Islet of Langerhans (tissue), 1 donor: ENCODE results near the gene GAD2.

ENCODE experiments used
- FAIRE-seq: peaks from one replicate; lab custom pipeline; 2011; peaks lifted over from hg19 to GRCh38; lab: Jason Lieb, UNC

The GAD2 gene

DNA sequence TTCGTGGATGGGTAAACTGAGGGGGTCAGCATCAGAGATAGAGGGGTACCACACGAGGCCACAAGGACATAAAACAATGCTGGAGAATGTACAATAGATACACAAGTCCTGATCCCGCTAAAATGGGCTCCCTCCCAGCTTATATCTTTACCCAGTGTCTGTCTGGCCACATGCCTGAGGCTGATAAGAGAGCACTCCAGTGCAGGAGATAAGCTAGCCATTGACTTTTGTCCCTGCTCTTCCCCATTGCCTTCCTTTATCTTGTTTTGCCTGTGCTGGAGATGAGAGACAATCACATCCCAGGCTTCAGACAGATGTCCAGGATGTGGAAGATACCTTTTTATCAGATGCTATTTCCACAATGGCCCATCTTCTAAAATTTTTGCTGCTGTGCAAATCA lies 6.0 kb downstream of the GAD2 start:
- peak; percentile 5 for FAIRE-seq

- FAIRE-seq: no peak
These were observed 8.7 kb downstream of the GAD2 start for GRCh38 chr10:26225322-26225721.

DNA sequence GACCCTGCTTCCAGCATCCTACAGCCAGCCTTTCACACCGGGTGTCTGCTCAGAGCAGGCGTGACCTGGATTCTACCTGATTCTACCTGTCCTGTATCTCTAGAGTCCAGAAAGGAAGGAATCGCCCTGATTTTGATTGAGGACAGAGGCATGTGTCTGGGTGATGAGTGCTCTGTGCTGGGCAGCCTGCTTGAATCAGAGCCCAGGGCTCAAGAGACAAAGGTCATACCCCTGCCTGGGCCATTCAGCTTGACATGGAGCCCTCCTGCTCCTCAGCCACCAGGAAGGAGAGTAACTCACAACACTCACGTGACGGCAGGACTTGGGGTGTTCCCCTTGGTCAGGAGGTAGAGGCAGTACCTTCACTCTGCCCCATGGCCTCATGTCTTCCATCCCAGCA lies 11.2 kb downstream of the GAD2 start:
- FAIRE-seq: no peak

- FAIRE-seq: no peak
These were observed 15.6 kb downstream of the GAD2 start for GRCh38 chr10:26232174-26232573.

DNA sequence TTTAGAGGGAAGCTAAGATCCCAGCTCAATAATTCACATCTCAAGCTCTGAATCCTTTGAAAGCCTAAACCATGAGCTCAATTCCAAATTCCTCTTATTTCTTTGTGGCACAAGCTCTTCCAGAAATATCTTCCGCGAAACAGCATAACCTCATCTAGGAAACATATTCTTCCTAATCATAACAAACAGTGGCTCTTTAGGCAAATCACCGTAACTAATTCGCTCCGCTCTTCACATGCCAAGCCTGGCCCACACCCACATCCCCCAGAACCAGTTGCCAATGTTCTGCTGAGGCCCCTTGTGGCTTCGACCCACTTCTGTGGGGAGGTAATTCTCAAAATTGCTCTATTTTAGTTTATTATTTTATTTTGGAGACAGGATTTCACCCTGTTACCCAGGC lies 19.2 kb downstream of the GAD2 start:
- FAIRE-seq: no peak

GRCh38 chr10:26238378-26238777 lies 21.8 kb downstream of the GAD2 start:
- FAIRE-seq: no peak

DNA sequence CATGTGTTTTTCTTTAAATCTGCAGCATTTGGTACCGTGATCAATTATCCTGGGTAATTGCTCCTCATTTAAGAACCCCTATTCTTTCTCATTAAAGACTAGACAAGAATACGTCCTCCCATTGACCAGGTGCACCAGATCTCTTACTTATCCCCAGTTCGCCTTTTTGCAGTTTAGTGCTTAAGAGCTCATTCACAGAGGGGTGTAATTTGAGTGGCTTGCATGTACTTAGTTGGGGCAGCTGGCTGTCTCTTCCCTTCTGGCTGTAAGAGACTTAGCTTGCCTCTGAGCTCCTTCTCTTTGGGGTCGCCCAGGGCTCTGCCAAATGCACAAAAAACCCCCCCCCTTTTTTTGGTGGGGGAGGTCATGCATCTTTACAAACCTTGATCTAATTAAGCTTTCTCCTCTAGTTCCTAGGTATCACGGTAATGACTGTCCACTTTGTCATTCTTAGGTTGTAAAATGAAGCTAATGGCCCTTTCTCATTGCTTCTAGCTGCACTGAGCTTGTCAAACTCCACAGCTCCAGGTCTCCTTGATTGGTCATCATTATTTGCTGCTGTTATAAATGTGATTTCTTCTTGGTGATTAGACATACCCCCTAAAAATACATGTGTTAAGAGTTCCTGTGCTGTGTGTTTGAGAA lies 26.3 kb downstream of the GAD2 start:
- FAIRE-seq: peak; percentile 61

DNA sequence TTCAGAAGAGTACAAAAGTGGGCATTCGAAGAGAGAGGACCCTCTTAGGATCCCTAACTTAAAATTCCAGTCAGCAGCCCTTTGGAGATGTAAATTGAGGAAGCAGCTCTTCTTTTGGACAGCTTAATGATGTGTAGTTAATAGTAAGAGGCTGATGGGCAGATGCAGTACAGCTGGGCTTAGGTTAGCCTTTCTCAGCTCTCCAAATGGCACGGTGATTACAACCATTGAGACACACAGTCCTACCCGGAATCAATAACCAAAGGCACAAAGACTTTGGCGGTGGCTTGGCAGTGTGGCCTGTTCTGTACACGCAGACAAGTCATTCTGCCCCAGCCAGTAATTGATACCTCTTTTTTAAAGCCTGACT lies 26.8 kb downstream of the GAD2 start:
- peak; percentile 49 for FAIRE-seq

DNA sequence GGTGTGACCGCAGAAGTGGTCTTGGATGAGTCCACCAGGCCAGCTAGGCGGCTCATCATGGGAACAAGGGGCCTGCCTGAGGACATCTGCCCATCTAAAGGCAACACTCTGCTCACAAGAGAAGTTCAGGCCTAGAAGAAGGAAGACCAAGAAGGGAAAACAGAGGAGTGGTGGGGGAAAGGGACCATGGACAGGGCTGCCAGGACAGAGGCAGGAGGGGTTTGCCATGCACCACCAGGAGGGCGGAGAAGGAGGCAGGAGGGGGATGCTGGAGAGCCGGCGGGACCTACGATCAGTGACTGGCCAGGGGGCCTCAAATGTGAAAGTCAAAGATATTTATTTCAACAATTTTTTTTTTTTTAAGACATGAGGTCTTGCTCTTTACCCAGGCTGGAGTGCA lies 33.1 kb downstream of the GAD2 start:
- FAIRE-seq: no peak

DNA sequence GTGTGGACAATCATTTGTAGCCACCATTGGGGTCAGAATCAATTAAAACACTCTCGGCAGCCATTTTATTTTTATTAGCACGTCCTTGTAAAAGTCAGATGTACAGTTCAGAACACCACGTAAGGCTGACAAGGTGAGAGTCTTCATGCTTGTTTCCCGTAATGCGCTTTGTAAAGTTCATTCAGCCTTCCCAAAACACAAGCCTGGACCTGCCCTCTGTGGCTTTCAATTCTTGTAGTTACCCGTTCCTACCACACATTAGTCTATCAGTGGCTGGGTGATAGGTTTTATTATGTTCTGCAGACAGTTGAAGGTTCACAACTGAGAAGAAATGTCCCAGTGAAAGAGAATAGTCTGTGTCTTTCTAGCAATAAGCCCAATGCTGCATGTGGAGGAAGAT lies 35.4 kb downstream of the GAD2 start:
- FAIRE-seq: no peak

DNA sequence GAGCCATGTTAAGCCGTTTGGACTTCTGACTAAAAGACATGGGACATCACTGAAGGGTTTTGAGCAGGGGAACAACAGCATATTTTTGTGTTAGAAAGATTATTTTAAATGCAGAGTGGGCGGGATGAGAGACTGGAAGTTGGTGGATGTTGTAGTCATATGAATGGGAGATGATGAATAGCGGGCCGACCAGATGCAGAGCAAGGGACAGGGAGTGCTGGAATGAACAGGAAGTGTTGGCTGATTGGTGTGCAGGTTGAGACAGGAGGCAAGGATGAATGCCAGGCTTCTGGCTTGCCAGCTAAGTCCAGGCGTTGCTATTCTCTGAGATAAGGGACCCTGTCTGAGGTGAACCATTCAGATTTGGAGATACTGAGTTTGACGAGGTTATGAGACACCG lies 38.0 kb downstream of the GAD2 start:
- FAIRE-seq: no peak

DNA sequence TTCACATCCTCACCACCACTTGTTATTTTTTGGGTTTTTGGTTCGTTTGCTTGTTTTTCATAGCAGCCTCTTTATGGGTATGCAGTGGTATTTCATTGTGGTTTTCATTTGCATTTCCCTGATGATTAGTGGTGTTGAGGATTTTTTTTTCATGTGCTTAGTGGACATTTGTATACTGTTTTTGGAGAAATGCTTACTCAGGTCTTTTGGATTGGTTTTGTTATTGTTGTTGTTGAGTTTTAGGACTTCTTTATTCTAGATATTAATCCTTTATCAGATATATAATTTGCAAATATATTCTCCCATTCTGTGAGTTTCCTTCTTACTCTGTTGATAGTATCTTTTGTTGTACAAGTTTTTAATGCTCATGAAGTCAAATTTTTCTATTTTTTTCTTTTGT lies 42.8 kb downstream of the GAD2 start:
- no peak for FAIRE-seq

- peak; percentile 92 for FAIRE-seq
These were observed 53.2 kb downstream of the GAD2 start for GRCh38 chr10:26269754-26270153.

DNA sequence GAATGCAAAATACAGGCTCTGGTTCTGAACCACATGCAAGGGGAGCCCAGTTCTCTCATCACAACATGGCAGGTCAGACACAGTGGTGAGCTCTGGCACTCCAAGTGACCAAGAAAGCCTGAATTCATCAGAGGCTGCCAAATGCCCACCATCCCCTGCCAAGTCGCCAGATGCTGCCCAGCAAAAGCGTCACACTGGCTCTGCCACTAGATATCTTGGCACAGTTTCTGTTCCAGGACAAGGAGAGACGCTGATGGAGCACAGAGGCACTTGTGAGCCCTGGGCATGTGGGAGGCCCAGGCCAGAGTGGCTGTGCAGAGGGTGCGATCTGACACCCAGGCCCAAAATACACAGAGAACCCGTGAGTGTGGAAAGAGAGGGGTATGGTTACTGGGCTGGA lies 57.8 kb downstream of the GAD2 start:
- no peak for FAIRE-seq

- no peak for FAIRE-seq
These were observed 61.7 kb downstream of the GAD2 start for GRCh38 chr10:26278295-26278694.

- FAIRE-seq: no peak
These were observed 73.7 kb downstream of the GAD2 start for GRCh38 chr10:26290236-26290635.

DNA sequence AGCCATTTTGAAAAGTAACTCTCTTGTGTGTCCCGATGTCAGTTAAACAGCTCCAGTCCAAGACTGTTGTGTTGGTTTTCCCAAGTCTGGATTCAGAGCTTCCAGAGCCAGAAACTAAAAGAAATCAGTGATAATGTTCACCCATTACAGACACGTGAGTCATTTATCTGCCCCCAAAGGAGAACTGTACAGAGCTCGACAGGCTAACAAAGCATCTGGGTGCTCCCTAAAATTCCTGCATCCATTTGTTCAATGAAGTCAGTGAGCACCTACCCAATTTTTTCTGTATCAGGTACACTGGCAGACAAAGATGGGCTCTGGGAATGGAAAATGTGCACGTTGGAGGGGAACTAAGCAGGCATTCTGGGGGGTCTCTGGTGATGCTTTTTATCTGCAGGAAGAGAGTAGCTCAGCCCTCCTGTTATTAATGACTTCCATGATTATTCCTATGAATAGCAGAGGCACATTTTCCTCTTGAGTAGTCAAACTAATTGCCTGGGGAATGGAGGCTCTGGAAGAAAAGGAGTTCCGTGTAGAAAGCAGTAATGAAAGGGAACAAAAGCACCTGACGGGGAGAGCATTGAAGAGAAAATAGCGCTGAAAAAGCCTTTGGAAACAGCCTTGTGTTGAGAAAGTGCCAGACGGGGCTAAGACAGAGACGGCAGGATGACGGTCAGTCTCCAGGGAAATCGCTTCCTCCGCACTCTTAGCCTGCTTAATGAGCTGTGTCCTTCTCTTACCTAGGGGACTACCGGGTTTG lies 75.3 kb downstream of the GAD2 start:
- no peak for FAIRE-seq

DNA sequence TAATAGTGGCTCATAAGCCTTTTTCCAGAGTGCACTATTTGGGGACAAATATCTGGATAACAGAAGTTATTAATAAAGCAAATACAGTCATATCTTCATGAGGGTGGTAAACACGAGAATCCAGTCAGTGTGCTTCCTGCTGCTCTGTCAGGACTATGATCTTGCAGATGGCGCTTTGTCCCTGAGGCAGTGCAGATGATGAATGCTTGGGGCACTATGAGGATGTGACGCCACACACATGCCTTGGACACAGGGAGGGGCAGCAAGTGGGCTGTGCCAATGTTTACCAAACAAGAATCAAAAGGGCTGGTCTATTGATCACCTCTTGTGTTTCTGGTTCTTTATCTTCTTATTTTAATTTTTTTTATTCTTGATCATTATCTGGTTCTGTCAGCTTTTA lies 79.8 kb downstream of the GAD2 start:
- FAIRE-seq: no peak

DNA sequence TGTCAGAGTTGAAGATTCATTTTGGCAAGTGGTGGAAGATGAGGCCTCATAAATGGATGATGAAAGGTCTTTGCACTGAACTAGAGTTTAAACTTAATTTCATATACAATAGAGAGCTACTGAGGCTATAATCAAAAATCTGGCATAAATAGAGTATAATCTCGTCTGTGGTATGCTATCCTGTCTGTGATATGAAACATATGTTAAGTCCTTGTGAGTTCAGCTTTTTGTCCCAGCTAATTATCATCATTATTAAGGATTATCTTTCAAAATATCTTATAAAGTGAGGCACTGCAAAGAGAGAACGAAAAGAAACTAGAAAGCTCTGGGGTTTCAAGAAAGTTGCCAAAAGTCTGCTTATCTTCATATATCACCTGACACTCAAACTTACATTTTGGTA lies 83.4 kb downstream of the GAD2 start:
- FAIRE-seq: no peak

DNA sequence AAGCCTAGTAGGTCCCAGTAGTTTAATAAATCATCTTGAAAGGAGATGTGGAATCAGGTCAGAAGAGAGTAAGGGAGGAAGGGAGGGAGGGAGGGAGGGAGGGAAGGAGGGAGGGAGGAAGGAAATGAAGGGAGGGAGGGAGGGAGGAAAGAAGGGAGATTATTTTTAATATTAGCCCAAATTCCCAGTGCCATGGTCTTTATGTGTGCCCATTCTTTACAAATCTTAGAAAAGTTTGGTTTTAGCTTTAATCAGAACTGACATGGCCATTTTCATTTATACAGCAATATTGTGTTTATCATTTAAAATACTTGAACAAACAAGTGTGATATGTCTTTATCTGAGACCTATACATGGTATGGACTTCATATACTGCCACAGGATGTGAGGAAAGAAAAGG lies 86.8 kb downstream of the GAD2 start:
- FAIRE-seq: no peak

- no peak for FAIRE-seq
These were observed 93.8 kb downstream of the GAD2 start for GRCh38 chr10:26310361-26310760.

DNA sequence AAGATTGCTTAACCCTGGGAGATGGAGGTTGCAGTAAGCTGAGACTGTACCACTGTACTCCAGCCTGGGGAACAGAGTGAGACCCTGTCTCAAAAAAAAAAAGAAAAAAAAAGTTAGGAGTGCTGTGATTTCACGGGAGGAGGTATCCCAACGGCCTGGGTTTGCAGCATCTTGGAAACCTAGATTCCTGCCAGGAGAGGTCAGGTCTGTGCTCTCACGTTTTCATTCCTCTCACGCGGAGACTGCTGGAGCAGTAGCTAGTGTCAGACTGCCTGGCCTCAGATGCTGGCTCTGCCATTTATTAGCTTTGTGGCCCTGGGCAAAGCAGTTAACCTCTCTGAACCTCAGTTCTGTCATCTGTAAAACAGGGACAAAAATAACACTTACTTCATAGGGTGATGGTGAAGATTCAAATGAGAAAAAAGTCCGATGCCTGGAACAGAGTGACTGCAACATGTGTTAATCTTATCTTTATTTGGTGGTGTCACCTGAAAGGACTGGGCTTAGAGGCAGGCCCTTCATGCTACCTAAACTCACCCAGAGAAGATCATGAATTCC lies 94.9 kb downstream of the GAD2 start:
- no peak for FAIRE-seq

GRCh38 chr10:26314265-26315013 lies 97.9 kb downstream of the GAD2 start:
- FAIRE-seq: no peak
